GM23338 (cell line): ENCODE measurements around the gene NAPA. TPM values are rescaled to one million over a fixed set of nuclear protein-coding genes. Genes with fewer than 3 reads are reported as not detected.

Experiments used
- ATAC-seq: fragments of 200-7000 bp; cut with Tn5 transposase; 3 replicates; pipeline ENCODE4 v1.9.1; 2020
- DNase-seq: peaks from one replicate; pipeline ENCODE4 v3.0.0-alpha.2; 2015; ENCODE audit warnings: low spot score
- H2AFZ ChIP-seq: fragments of 200-600 bp; sonication (generic); 2 replicates; pipeline ENCODE4 v1.8.0; 2016; ENCODE audit warnings: antibody characterized with exemption, mild to moderate bottlenecking, moderate library complexity
- H3F3A ChIP-seq: fragments of 200-600 bp; sonication (generic); replicated peaks from 2 replicates; pipeline ENCODE4 v1.8.0; 2017; ENCODE audit warnings: antibody characterized with exemption, mixed run types, low read depth
- H3K27ac ChIP-seq: fragments of 200-600 bp; sonication (generic); 2 replicates; pipeline ENCODE4 v1.6.1; 2016; ENCODE audit warnings: low read depth
- H3K27me3 ChIP-seq: fragments of 200-600 bp; sonication (generic); 2 replicates; pipeline ENCODE4 v1.8.0; 2016; ENCODE audit warnings: mild to moderate bottlenecking, mixed run types, moderate library complexity; ENCODE audit not compliant: insufficient read depth
- H3K36me3 ChIP-seq: fragments of 200-600 bp; sonication (generic); 2 replicates; pipeline ENCODE4 v1.8.0; 2016; ENCODE audit warnings: mild to moderate bottlenecking; ENCODE audit not compliant: insufficient read depth
- H3K4me1 ChIP-seq: fragments of 200-600 bp; sonication (generic); 2 replicates; pipeline ENCODE4 v1.8.0; 2016; ENCODE audit warnings: mild to moderate bottlenecking, moderate library complexity; ENCODE audit not compliant: insufficient read depth
- H3K4me2 ChIP-seq: fragments of 200-600 bp; sonication (generic); 2 replicates; pipeline ENCODE4 v1.7.1; 2017; ENCODE audit warnings: mixed run types
- H3K4me3 ChIP-seq: fragments of 200-600 bp; sonication (generic); 2 replicates; pipeline ENCODE4 v1.6.1; 2016; ENCODE audit warnings: mixed run types
- H3K79me2 ChIP-seq: fragments of 200-600 bp; sonication (generic); replicated peaks from 2 replicates; pipeline ENCODE4 v1.8.0; 2017; ENCODE audit warnings: mild to moderate bottlenecking; ENCODE audit not compliant: insufficient read depth
- H3K9me2 ChIP-seq: fragments of 200-600 bp; sonication (generic); 2 replicates; pipeline ENCODE4 v1.8.0; 2017; ENCODE audit not compliant: insufficient read depth
- H4K20me1 ChIP-seq: fragments of 200-600 bp; sonication (generic); replicated peaks from 2 replicates; pipeline ENCODE4 v1.8.0; 2017; ENCODE audit warnings: mild to moderate bottlenecking; ENCODE audit not compliant: insufficient read depth
- H3K27ac Mint-ChIP-seq: 2 replicates; pipeline ENCODE4 v1.8.0; 2020; ENCODE audit warnings: inconsistent platforms, mild to moderate bottlenecking, moderate library complexity, mixed read lengths
- H3K27me3 Mint-ChIP-seq: 3 replicates; pipeline ENCODE4 v1.8.0; 2022; ENCODE audit warnings: low read depth, mild to moderate bottlenecking, moderate library complexity, mixed read lengths, inconsistent platforms; ENCODE audit not compliant: insufficient read depth, poor library complexity
- H3K36me3 Mint-ChIP-seq: 3 replicates; pipeline ENCODE4 v1.8.0; 2021; ENCODE audit warnings: low read depth, mild to moderate bottlenecking, inconsistent platforms, moderate library complexity, mixed read lengths
- H3K4me1 Mint-ChIP-seq: 3 replicates; pipeline ENCODE4 v1.8.0; 2020; ENCODE audit warnings: mild to moderate bottlenecking, inconsistent platforms, mixed read lengths
- H3K4me3 Mint-ChIP-seq: 3 replicates; pipeline ENCODE4 v1.8.0; 2021; ENCODE audit warnings: moderate library complexity, mild to moderate bottlenecking, inconsistent platforms, mixed read lengths
- H3K9me3 Mint-ChIP-seq: 3 replicates; pipeline ENCODE4 v1.8.0; 2020; ENCODE audit warnings: moderate library complexity, mild to moderate bottlenecking, inconsistent platforms, mixed read lengths
- CREB1 ChIP-seq: fragments of 250-450 bp; sonication (Bioruptor Pico); IDR thresholded peaks from 2 replicates; pipeline ENCODE4 v1.5.0; 2020; ENCODE audit warnings: low read depth, mild to moderate bottlenecking, moderate library complexity
- EZH2phosphoT487 ChIP-seq: fragments of 200-600 bp; sonication (generic); IDR thresholded peaks from one replicate; pipeline ENCODE4 v1.8.1; 2018; ENCODE audit warnings: antibody characterized with exemption; ENCODE audit not compliant: unreplicated experiment
- JUNB ChIP-seq: IDR thresholded peaks from one replicate; pipeline ENCODE4 v1.6.1; 2016; ENCODE audit warnings: antibody characterized with exemption; ENCODE audit not compliant: unreplicated experiment
- ZNF331 ChIP-seq: fragments of 250-450 bp; sonication (Bioruptor Pico); IDR thresholded peaks from 2 replicates; pipeline ENCODE4 v1.5.0; 2020; ENCODE audit warnings: low read depth, mild to moderate bottlenecking, moderate library complexity
- polyA plus RNA-seq: library from polyadenylated mRNA; unstranded; fragments of >200 nt; fragmentation: Nextera tagmentation; extraction: Ambion mirVana; gene quantifications from 2 replicates; pipeline ENCODE4 v1.2.1, GENCODE V29; 2016
- total RNA-seq: library from RNA; depleted of rRNA; stranded (reverse); fragments of >200 nt; shearing (Covaris generic); gene quantifications from 2 replicates; pipeline ENCODE4 v1.2.3, GENCODE V29; 2014
- TF ChIP-seq, protein P1 (sequence below): IDR thresholded peaks from one replicate; pipeline ENCODE4 v1.6.1; 2018; ENCODE audit warnings: antibody characterized with exemption; ENCODE audit not compliant: unreplicated experiment
- TF ChIP-seq, protein P2 (sequence below): IDR thresholded peaks from 2 replicates; pipeline ENCODE4 v1.6.1; 2016; ENCODE audit warnings: antibody characterized with exemption

The NAPA gene
- total and polyA plus RNA-seq, 2 experiments from 2014 or later, result 52.0 to 72.1 TPM

DNA sequence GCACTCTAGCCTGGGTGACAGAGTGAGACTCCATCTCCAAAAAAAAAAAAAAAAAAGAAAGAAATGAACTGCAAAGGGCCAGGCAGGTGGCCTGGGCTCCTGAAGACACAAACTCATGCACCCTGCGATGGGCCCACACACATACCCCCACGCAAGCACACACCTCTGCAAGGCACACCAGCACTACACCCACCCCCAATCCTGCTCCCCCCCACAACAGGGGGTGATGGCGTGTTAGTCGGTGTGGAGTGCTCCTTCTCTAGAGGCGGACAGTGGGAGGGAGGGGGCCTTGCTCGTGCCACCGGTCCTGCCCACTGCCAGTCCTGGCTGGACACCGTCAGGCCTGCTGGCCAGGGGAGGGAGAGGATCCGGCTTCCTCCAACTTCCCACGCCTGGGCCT, 41.5 kb downstream of the NAPA start (continued):
- TF ChIP-seq, protein P1, sequence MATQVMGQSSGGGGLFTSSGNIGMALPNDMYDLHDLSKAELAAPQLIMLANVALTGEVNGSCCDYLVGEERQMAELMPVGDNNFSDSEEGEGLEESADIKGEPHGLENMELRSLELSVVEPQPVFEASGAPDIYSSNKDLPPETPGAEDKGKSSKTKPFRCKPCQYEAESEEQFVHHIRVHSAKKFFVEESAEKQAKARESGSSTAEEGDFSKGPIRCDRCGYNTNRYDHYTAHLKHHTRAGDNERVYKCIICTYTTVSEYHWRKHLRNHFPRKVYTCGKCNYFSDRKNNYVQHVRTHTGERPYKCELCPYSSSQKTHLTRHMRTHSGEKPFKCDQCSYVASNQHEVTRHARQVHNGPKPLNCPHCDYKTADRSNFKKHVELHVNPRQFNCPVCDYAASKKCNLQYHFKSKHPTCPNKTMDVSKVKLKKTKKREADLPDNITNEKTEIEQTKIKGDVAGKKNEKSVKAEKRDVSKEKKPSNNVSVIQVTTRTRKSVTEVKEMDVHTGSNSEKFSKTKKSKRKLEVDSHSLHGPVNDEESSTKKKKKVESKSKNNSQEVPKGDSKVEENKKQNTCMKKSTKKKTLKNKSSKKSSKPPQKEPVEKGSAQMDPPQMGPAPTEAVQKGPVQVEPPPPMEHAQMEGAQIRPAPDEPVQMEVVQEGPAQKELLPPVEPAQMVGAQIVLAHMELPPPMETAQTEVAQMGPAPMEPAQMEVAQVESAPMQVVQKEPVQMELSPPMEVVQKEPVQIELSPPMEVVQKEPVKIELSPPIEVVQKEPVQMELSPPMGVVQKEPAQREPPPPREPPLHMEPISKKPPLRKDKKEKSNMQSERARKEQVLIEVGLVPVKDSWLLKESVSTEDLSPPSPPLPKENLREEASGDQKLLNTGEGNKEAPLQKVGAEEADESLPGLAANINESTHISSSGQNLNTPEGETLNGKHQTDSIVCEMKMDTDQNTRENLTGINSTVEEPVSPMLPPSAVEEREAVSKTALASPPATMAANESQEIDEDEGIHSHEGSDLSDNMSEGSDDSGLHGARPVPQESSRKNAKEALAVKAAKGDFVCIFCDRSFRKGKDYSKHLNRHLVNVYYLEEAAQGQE, result no peak
- TF ChIP-seq EZH2phosphoT487, result no peak
- no peak for TF ChIP-seq JUNB
- no peak for TF ChIP-seq ZNF331 (CRISPR knock-in tag)
- TF ChIP-seq, protein P2, sequence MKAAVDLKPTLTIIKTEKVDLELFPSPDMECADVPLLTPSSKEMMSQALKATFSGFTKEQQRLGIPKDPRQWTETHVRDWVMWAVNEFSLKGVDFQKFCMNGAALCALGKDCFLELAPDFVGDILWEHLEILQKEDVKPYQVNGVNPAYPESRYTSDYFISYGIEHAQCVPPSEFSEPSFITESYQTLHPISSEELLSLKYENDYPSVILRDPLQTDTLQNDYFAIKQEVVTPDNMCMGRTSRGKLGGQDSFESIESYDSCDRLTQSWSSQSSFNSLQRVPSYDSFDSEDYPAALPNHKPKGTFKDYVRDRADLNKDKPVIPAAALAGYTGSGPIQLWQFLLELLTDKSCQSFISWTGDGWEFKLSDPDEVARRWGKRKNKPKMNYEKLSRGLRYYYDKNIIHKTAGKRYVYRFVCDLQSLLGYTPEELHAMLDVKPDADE, result no peak
- TF ChIP-seq CREB1 (CRISPR knock-in tag), result no peak

DNA sequence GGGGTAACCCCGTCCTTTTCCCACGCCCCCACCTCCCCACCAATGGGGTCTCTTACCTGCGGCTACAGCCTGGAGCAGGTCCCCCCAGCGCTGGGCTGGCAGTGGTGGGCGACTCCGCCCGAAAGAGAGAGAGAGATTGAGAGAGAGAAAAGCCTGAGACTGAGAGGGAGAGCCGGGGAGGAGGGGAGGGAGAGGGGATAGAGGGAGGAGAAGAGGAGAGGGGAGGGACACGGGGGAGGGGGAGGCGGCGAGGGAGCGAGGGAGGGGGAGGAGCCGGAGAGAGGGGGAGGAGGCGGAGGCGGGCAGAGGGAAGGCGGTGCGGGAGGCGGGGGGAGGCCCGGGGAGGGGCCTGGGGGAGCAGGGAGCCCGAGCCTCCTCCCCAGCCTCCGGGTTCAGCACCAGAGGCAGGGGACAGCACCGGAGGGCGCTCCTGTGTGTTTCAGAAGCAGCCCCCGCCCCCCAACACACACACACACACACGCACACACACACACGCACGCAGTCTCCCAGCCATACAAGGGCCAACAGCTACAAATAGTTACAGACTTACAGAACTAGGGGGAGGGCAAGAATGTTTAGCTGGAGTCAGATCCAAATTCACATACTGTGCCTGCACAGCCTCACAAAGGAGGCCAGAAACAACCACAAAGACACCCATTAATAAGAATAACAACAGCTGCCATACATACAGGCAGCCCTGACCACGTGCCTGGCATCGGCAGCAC, 43.0 kb downstream of the NAPA start, which contains the start of gene SLC8A2:
TSS of gene SLC8A2 (minus strand) at position 161 of the 725 bp plus-strand sequence. CDS start 5,490 bp downstream, outside the sequence.
- Mint-ChIP-seq H3K4me3 (peak within 1 kb of the TSS; percentile 86), H3K9me3 (no peaks in the 10 kb centered on the region; the same call in 2 of the 3 replicates), H3K27me3 (peaks cover 38% of the 10 kb centered on the region), H3K27ac (no peak within 1 kb of the TSS), H3K36me3 (peaks cover 4% of the 10 kb centered on the region), H3K4me1 (peaks cover 35% of the 10 kb centered on the region)
- no peaks in the 10 kb centered on the region for H3K79me2 ChIP-seq
- H3F3A ChIP-seq, result no peaks in the 10 kb centered on the region; the same call in 1 of the 2 replicates
- H3K9me2 ChIP-seq, result no peaks in the 10 kb centered on the region
- H3K27ac ChIP-seq, result no peak within 1 kb of the TSS
- peak within 1 kb of the TSS; percentile 94 for H3K4me3 ChIP-seq
- H3K27me3 ChIP-seq, result peaks cover 8% of the 10 kb centered on the region
- DNase-seq, result peak; percentile 95
- TF ChIP-seq JUNB (no peak), CREB1 (CRISPR knock-in tag) (peak; percentile 61)
- TF ChIP-seq, protein P1, result peak; percentile 91
- H2AFZ ChIP-seq, result peak within 1 kb of the TSS; percentile 96
- no peaks in the 10 kb centered on the region for H3K36me3 ChIP-seq
- H4K20me1 ChIP-seq, result no peaks in the 10 kb centered on the region; the same call in 1 of the 2 replicates
- ATAC-seq, result peak; percentile 57
- H3K4me1 ChIP-seq, result peaks cover 25% of the 10 kb centered on the region; the same call in 1 of the 2 replicates
- H3K4me2 ChIP-seq, result peak within 1 kb of the TSS; percentile 96
